SU-DHL-6 (cell line): Measurements from ENCODE around the gene NAV1.

Experiments used
- EZH2phosphoT487 ChIP-seq: fragments of 200-600 bp; sonication (generic), shearing (Covaris generic); conservative IDR thresholded peaks from 2 replicates; pipeline ENCODE4 v1.6.1; 2018; ENCODE audit warnings: mild to moderate bottlenecking, antibody characterized with exemption, low read length, moderate library complexity, mixed read lengths
- TF ChIP-seq, protein P1 (sequence below): fragments of 200-600 bp; sonication (generic); IDR thresholded peaks from one replicate; pipeline ENCODE4 v1.5.1; 2017; ENCODE audit warnings: antibody characterized with exemption, mild to moderate bottlenecking, low read length, moderate library complexity; ENCODE audit not compliant: insufficient read depth, poor library complexity, severe bottlenecking

- TF ChIP-seq, protein P1, sequence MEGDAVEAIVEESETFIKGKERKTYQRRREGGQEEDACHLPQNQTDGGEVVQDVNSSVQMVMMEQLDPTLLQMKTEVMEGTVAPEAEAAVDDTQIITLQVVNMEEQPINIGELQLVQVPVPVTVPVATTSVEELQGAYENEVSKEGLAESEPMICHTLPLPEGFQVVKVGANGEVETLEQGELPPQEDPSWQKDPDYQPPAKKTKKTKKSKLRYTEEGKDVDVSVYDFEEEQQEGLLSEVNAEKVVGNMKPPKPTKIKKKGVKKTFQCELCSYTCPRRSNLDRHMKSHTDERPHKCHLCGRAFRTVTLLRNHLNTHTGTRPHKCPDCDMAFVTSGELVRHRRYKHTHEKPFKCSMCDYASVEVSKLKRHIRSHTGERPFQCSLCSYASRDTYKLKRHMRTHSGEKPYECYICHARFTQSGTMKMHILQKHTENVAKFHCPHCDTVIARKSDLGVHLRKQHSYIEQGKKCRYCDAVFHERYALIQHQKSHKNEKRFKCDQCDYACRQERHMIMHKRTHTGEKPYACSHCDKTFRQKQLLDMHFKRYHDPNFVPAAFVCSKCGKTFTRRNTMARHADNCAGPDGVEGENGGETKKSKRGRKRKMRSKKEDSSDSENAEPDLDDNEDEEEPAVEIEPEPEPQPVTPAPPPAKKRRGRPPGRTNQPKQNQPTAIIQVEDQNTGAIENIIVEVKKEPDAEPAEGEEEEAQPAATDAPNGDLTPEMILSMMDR: no peak
- TF ChIP-seq EZH2phosphoT487: no peak
These were observed 7.1 kb upstream of the NAV1 start for GRCh38 chr1:201531551-201532425.
